ENCODE measurements around the gene ATP11A. TPM values are rescaled to one million over a fixed set of nuclear protein-coding genes. Genes with fewer than 3 reads are reported as not detected.

ATP11A gene
- total RNA-seq, 2 donors from 2014 or later = 10.9 to 89.3 TPM

DNA sequence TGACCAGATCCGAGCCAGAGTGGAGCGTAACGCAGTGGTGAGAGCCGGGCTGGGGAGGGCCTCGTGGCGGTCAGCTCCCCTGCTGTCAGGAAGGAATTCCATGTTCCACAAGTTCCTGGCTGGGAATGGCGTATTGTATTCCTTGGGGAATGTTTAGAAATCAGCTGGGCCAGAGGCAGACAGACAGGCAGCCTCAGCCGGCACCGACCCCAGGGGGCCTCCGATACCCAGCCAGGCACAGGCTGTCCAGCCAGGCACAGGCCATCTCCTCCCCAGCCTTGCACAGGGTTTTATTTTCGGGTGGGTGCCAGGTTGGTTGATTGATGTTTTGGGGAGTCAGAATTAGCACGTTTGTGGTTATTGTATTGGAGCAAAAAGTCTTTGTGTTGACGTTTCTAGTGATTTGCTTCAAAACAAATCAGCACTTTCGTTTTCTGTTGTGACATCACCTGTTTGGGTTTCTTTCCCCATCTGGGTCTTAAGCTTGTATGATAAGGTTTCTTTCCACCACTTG lies 152.6 kb downstream of the ATP11A start:
- H3K36me3 ChIP-seq = no peaks in the 10 kb centered on the region
- no peaks in the 10 kb centered on the region for H3K4me1 ChIP-seq (replicated peaks)
- no peaks in the 10 kb centered on the region for H3K9me3 ChIP-seq
- H3K4me3 ChIP-seq = no peak overlapping the region
- 73% methylated on average over 13 of the region's 14 CpGs for WGBS
- no peak for TF ChIP-seq POLR2A (IDR thresholded peaks at IDR 0.05)
- no peak for TF ChIP-seq CTCF (IDR thresholded peaks at IDR 0.05)
- TF ChIP-seq POLR2AphosphoS5 (IDR thresholded peaks at IDR 0.05) = no peak
- H3K27me3 ChIP-seq (replicated peaks; ENCODE audit: insufficient read depth) = no peaks in the 10 kb centered on the region
- intact Hi-C loops (cut with DNase I) = no loop called here
- H3K27ac ChIP-seq = no peak overlapping the region
- no peak for DNase-seq (ENCODE audit: low spot score)

DNA sequence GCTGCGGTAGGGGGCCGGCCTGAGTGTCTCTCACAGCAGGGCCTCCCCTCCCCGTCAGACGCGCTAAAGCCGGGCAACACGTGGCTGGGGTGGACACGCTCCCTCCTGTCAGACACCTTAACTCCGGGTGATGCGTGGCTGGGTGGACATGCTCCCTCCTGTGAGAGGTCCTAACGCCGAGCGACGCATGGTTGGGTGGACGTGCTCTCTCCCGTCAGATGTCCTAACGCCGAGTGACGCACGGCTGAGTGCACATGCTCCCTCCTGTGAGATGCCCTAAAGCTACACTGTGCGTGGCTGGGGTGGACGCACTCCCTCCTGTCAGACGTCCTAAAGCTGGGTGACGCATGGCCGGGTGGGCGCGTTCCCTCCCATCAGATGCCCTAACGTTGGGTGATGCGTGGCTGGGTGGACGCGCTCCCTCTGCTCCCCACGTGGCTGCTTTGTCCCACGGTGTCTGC lies 153.1 kb downstream of the ATP11A start:
- Histone ChIP-seq H3K27ac (no peak overlapping the region), H3K4me3 (no peak overlapping the region), H3K4me1 (replicated peaks) (no peaks in the 10 kb centered on the region), H3K9me3 (no peaks in the 10 kb centered on the region), H3K27me3 (replicated peaks; ENCODE audit: insufficient read depth) (no peaks in the 10 kb centered on the region), H3K36me3 (no peaks in the 10 kb centered on the region)
- no peak for DNase-seq (ENCODE audit: low spot score)
- TF ChIP-seq POLR2A (IDR thresholded peaks at IDR 0.05) = no peak
- no peak for TF ChIP-seq CTCF (IDR thresholded peaks at IDR 0.05)
- no peak for TF ChIP-seq POLR2AphosphoS5 (IDR thresholded peaks at IDR 0.05)
- intact Hi-C loops (cut with DNase I) = no loop called here
- 97% methylated on average over 28 of the region's 33 CpGs for WGBS

- Histone ChIP-seq H3K27me3 (replicated peaks; ENCODE audit: insufficient read depth) (no peaks in the 10 kb centered on the region), H3K4me3 (no peak overlapping the region), H3K27ac (no peak overlapping the region), H3K4me1 (replicated peaks) (no peaks in the 10 kb centered on the region), H3K9me3 (no peaks in the 10 kb centered on the region), H3K36me3 (no peaks in the 10 kb centered on the region)
- DNase-seq (ENCODE audit: low spot score) = no peak
- intact Hi-C loops (cut with DNase I) = no loop called here
- no peak for TF ChIP-seq CTCF (IDR thresholded peaks at IDR 0.05)
- no peak for TF ChIP-seq POLR2A (IDR thresholded peaks at IDR 0.05)
- no peak for TF ChIP-seq POLR2AphosphoS5 (IDR thresholded peaks at IDR 0.05)
- WGBS = 61% methylated on average over 28 of the region's 28 CpGs
These were observed 153.7 kb downstream of the ATP11A start for GRCh38 chr13:112843392-112844111.

DNA sequence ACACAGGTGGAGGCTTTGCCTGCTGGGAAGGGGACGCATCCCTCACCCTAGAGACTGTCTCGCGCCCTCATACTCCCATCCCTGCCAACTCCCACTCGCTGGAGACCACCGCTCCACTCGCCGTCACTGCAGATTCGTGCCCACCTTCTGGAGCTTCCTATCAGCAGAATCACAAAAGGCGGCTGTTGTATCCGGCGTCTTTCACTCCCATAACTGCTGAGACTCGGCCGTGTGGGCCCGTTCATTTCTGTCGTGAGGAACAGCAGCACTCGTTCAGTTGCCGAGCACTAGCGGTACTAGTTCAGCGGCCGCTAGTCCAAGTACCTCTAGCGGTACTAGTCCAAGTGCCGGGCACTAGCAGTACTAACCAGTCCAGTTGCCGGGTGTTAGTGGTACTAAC lies 154.6 kb downstream of the ATP11A start:
- H3K36me3 ChIP-seq = no peaks in the 10 kb centered on the region
- TF ChIP-seq CTCF (IDR thresholded peaks at IDR 0.05) (no peak), POLR2AphosphoS5 (IDR thresholded peaks at IDR 0.05) (no peak), POLR2A (IDR thresholded peaks at IDR 0.05) (no peak)
- WGBS = 97% methylated on average over 23 of the region's 23 CpGs

GRCh38 chr13:112844879-112845278 lies 155.0 kb downstream of the ATP11A start:
- WGBS = 97% methylated on average over 10 of the region's 10 CpGs
- no peaks in the 10 kb centered on the region for H3K36me3 ChIP-seq
- intact Hi-C loops (cut with DNase I) = no loop called here

More for the DNA sequence above, 154.6 kb downstream of the ATP11A start:
- intact Hi-C loops (cut with DNase I) = no loop called here
- H3K27ac ChIP-seq = no peak overlapping the region
- H3K27me3 ChIP-seq (replicated peaks; ENCODE audit: insufficient read depth) = no peaks in the 10 kb centered on the region
- H3K4me1 ChIP-seq (replicated peaks) = no peaks in the 10 kb centered on the region
- H3K4me3 ChIP-seq = no peak overlapping the region
- DNase-seq (ENCODE audit: low spot score) = no peak
- H3K9me3 ChIP-seq = no peaks in the 10 kb centered on the region

More at GRCh38 chr13:112844879-112845278, 155.0 kb downstream of the ATP11A start:
- H3K9me3 ChIP-seq = no peaks in the 10 kb centered on the region
- no peaks in the 10 kb centered on the region for H3K4me1 ChIP-seq (replicated peaks)
- H3K27me3 ChIP-seq (replicated peaks; ENCODE audit: insufficient read depth) = no peaks in the 10 kb centered on the region
- no peak overlapping the region for H3K4me3 ChIP-seq
- DNase-seq (ENCODE audit: low spot score) = no peak
- no peak overlapping the region for H3K27ac ChIP-seq
- no peak for TF ChIP-seq CTCF (IDR thresholded peaks at IDR 0.05)
